ENCODE results near the gene UPF3A. TPM values are rescaled to one million over a fixed set of nuclear protein-coding genes. Genes with fewer than 3 reads are reported as not detected.
A peak's percentile ranks its signal among the peaks of the same experiment; 100 is the strongest.
"Not testable (repeated sequence)": the region's sequence is repeated elsewhere in the genome, so short reads cannot be mapped to it uniquely, and the experiment has no call there.

The UPF3A gene
- total RNA-seq, 1 experiment from 2014 or later, result 18.7 TPM

- no peak for DNase-seq (ENCODE audit: low read depth)
Measured at GRCh38 chr13:114304346-114305034, 23.1 kb downstream of the UPF3A start.

- no peak for DNase-seq (ENCODE audit: low read depth)
Measured at GRCh38 chr13:114309086-114309485, 27.7 kb downstream of the UPF3A start.

GRCh38 chr13:114309806-114310410 is 28.5 kb downstream of the UPF3A start:
- no peak for DNase-seq (ENCODE audit: low read depth)

GRCh38 chr13:114310956-114311355 is 29.6 kb downstream of the UPF3A start:
- DNase-seq (ENCODE audit: low read depth), result no peak

- no peak for DNase-seq (ENCODE audit: low read depth)
Measured at GRCh38 chr13:114311387-114311786, 30.0 kb downstream of the UPF3A start.

GRCh38 chr13:114311908-114312307 is 30.5 kb downstream of the UPF3A start:
- DNase-seq (ENCODE audit: low read depth), result no peak

- no peak for DNase-seq (ENCODE audit: low read depth)
Measured at GRCh38 chr13:114313061-114313860, 31.9 kb downstream of the UPF3A start.

- DNase-seq (ENCODE audit: low read depth), result peak; percentile 94
Measured at GRCh38 chr13:114314074-114314912, 32.9 kb downstream of the UPF3A start, which contains the start of gene CHAMP1. CHAMP1 (plus strand) TSS chr13:114314503; CDS start chr13:114323843, 9,340 bp downstream.

GRCh38 chr13:114315074-114315785 is 33.8 kb downstream of the UPF3A start:
- peak; percentile 39 for DNase-seq (ENCODE audit: low read depth)

- DNase-seq (ENCODE audit: low read depth), result no peak
Measured at GRCh38 chr13:114318624-114319023, 37.2 kb downstream of the UPF3A start.

- peak; percentile 72 for DNase-seq (ENCODE audit: low read depth)
Measured at GRCh38 chr13:114319441-114319913, 38.1 kb downstream of the UPF3A start.

GRCh38 chr13:114320065-114320464 is 38.7 kb downstream of the UPF3A start:
- no peak for DNase-seq (ENCODE audit: low read depth)

GRCh38 chr13:114321256-114321655 is 39.9 kb downstream of the UPF3A start:
- no peak for DNase-seq (ENCODE audit: low read depth)

GRCh38 chr13:114323349-114323748 is 41.9 kb downstream of the UPF3A start:
- DNase-seq (ENCODE audit: low read depth), result no peak

GRCh38 chr13:114324334-114324733 is 42.9 kb downstream of the UPF3A start:
- no peak for DNase-seq (ENCODE audit: low read depth)

GRCh38 chr13:114325729-114326128 is 44.3 kb downstream of the UPF3A start:
- no peak for DNase-seq (ENCODE audit: low read depth)

GRCh38 chr13:114328034-114328433 is 46.6 kb downstream of the UPF3A start:
- no peak for DNase-seq (ENCODE audit: low read depth)

- DNase-seq (ENCODE audit: low read depth), result no peak
Measured at GRCh38 chr13:114328595-114328994, 47.2 kb downstream of the UPF3A start.

GRCh38 chr13:114330086-114330485 is 48.7 kb downstream of the UPF3A start:
- DNase-seq (ENCODE audit: low read depth), result no peak

- DNase-seq (ENCODE audit: low read depth), result not testable (repeated sequence)
Measured at GRCh38 chr13:114333881-114334280, 52.5 kb downstream of the UPF3A start.

Data from RPMI7951 (cell line).